Measurements from ENCODE around the gene CLBA1.
A peak's percentile ranks its signal among the peaks of the same experiment; 100 is the strongest.

CLBA1 gene

GRCh38 chr14:104970231-104971068 is 15.1 kb upstream of the CLBA1 start:
- DNase-seq, result no peak

- no peak for DNase-seq
Observed at GRCh38 chr14:104971447-104972240, 13.9 kb upstream of the CLBA1 start.

GRCh38 chr14:104972301-104973134 is 13.1 kb upstream of the CLBA1 start:
- no peak for DNase-seq

- no peak for DNase-seq
Observed at GRCh38 chr14:104973135-104973384, 12.5 kb upstream of the CLBA1 start.

- no peak for DNase-seq
Observed at GRCh38 chr14:104973385-104974145, 12.0 kb upstream of the CLBA1 start.

DNA sequence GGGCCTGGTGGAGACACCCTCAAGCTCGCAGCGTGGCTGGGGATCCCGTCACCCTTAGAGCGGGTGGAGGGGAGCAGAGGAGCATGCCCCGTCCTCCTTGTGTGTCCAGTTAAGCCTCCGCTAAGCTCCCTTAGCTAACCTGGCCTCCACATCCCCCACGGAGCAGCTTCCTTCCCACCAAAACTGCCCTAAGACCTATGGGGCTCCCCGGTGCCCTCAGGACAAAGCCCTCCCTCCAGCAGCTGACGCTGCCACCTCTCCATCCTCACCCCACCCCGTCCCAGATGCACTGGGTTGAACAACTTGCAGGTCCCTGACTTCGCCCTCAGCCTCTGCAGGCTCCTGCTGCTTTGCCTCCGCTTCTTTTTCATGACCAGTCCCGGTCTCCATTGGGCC is 11.4 kb upstream of the CLBA1 start:
- DNase-seq, result no peak

DNA sequence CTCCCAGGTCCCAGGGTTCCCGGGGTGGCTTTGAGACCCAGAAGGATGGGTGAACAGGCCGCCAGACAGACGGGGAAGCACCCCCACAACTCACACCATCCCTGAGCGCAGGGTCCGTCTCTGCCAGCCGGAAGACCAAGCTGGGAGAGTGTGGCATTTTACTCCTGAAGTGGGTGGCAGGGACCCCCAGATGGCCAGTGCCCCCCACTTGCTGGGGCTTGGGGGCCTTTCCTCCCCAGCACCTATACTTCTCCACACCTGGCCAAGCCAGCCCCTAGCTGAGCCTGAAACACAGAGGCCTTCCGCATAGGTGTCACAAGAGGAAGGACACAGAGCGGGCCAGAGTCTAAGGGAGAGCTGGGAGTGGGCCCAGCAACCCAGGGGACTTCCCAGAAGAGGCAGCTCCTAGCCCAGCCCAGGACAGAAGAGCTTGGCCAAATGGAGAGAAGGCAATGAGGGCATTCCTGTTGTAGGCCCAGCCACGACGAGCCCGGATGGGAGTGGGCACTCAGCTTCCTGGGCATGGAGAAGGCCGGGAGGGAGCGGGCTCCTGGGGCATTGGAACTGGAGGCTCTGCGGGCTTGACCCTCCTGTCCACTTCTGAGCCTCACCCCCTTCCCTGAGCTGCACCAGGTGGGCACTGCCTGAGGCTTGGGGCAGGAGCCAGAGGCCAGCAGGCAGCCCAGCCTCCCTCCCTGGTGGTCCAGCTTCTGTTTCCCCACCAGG is 10.8 kb upstream of the CLBA1 start:
- DNase-seq, result no peak

DNA sequence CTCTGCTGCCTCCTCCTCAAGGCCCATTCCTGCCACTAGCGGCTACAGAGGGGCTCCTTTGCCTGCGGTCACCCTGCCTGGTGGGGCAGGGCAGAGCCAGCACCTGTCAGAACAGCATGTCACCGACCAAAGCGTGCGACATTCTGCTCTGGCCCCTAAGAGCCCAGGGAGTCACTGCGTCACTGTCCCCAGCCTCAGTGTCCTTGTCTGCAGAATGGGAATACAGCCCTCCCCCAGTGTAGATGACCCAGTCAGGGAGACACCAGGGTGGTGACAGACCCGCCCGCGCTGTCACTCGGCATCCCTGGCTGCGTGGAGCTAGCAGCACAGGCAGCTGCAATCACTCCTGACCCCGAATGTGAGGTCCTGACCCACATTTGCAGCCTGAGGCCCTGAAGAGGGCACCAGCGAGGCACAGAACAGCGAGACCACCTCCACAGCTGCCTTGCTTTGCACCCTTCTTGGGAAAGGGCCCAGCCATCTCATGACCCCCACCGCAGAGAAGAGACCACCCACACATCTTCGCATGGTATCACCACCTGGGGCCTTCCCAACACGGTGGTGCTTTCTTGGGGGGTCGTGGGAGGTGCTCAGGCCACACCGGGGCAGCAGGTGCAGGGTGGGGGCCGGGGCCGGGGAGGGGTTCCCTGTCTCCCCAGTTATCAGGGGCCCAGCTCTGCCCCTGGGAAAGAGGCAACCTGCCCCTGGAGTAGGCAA is 9.9 kb upstream of the CLBA1 start:
- peak; percentile 28 for DNase-seq

GRCh38 chr14:104976198-104977007 is 9.2 kb upstream of the CLBA1 start:
- peak; percentile 78 for DNase-seq

GRCh38 chr14:104977008-104977680 is 8.4 kb upstream of the CLBA1 start:
- DNase-seq, result no peak

DNA sequence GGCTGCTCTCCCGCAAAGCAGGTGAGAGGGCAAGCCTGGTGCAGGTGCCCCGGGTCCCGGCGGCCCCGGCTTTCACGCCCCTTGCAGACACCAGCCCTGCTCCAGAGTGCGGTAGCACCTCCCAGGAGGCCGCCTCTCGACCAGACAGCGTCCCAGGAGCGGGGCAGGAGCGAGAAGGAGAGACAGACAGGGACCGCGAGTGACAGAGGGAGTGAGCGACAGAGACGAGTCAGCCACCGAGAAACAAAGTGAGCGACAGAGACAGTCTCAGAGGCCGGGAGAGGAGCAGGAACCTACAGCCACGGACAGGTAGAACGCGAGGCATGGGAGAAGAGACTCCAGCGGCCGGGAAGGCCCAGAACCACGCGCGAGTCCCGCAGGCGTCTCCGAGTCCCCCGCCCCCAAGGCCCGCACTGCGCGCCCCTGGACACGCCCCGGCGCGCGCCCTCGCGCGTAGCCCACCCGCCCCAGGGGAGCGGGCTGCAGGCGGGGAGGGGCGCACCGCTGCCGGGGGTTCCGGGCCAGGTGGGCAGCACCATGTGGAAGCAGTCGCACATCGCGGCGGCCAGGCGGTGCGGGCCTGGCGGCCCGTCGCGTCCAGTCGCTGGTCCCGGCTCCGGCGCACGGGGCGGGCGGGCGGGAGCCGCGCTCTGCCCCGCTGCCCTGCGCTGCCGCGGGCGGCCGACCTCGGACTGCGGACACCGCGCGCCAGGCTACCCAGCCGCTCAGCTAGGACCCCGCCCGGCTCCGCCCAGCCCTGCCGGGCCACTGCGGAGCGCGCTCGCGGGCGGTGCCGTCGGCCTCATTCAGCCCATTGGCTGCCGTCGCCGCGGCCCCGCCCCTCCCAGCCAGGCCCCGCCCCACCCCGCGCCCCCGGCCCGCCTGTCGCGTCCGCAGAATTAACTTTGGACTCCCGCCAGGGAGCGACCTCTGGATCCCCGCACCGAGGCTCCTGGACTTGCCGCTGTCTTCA is 7.6 kb upstream of the CLBA1 start, which contains the start of gene AHNAK2:
Gene AHNAK2 (minus strand): TSS at position 694 of the 973 bp plus-strand sequence. CDS start 137 bp downstream, at position 557.
- DNase-seq, result peak; percentile 72

DNA sequence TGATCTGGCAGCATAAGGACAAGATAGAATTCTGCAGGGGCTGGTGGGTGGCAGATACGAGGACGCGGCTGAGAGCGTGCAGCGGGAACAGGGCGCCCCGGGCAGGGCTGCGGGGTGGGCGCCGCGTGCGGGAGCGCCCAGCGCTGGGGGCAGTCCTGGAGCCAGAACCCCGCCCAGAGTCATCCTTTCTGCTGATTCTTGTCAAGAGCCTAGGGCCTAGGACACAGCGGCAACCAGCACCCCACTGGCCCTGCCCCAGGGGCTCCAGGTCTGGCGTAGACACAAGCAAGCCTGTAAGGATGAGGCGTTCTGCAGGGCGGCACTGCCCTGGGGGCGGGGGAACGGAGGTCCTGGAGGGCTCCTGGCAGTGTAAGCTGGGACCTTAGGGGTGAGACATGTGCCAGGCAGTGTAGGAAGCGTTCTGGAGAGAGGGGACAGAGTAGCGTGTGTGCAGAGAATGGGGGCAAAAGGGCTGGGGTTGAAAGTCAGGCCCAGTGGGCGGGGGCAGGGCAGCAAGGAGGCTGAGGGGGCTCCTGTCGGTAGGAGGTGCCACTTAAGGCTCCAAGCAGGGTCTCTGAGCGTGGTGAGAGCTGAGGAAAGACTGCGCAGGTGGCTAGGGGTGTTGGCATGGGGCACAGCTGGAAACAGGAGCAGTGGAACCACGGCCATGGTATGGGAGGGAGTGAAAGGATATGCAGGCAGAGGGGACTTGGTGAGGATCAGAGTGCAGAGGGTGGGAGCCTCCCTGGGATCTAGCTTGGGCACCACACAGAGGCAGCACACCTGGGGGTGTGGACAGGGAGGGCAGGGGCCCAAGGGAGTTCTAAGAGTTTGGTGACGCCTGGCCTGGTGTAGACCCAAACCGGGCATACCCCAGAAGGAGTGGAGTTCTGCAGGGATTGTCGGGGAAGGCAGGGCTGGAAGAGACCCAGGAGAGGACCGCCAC is 6.6 kb upstream of the CLBA1 start:
- DNase-seq, result no peak

GRCh38 chr14:104979758-104980610 is 5.6 kb upstream of the CLBA1 start:
- no peak for DNase-seq

DNA sequence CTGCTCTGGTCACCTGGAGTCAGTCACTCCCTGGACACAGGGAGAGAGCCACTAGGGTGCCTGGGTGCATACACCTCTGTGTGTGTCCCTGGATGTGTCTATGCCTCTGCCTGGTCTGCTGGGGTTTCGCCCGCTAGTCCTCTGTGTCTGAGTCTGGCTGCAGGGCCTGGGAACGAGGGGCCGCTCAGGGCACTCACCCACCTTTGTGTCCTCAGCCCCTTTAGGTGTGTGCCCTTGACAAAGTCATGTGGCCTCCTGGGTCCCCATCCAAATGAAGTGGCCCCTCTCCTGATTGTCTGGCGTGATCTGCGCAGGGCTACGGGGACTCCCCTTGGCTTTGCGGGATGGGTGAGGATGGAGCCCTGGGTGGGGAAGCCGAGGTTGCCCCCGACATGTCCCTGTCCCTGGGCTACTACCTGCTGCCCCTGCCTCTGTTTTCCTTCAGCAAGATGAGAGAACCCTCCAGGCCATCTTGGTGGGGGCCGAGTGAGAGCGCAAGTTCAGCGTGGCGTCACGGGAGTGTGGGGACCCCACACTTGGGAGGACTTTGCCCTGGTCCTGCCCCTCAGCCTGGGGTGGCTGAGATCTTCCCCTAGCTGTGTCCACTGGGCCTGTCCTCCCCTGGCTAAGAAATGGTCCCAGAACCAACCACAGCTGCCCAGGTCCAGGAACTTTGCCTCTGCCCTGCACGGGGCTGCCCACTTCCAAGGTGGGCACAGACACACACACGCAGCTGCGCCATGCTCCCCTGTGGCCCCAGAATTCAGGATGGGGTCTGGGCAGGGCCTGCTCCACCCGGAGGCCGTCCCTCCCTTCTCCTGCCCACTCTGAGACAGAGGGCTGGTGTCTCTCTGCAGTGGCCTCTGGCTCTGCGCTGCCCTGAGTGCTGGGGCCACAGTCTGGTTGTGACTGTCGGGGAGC is 4.7 kb upstream of the CLBA1 start:
- no peak for DNase-seq
